Endothelial cell (in vitro differentiated cells): ENCODE data around the gene DGCR2. TPM values are rescaled to one million over a fixed set of nuclear protein-coding genes. Genes with fewer than 3 reads are reported as not detected.
A peak's percentile ranks its signal among the peaks of the same experiment; 100 is the strongest.

Experiments used
- DNase-seq: peaks from one replicate; pipeline ENCODE4 v3.0.0; 2021; ENCODE audit warnings: low spot score
- H3K27ac Mint-ChIP-seq: one replicate; pipeline ENCODE4 v1.8.0; 2021; ENCODE audit warnings: mixed read lengths, inconsistent platforms; ENCODE audit not compliant: unreplicated experiment
- H3K27me3 Mint-ChIP-seq: one replicate; pipeline ENCODE4 v1.8.0; 2021; ENCODE audit warnings: mild to moderate bottlenecking, moderate library complexity, mixed read lengths, inconsistent platforms; ENCODE audit not compliant: unreplicated experiment
- H3K36me3 Mint-ChIP-seq: one replicate; pipeline ENCODE4 v1.8.0; 2021; ENCODE audit warnings: mild to moderate bottlenecking, low read depth, mixed read lengths, inconsistent platforms; ENCODE audit not compliant: unreplicated experiment
- H3K4me1 Mint-ChIP-seq: one replicate; pipeline ENCODE4 v1.8.0; 2021; ENCODE audit warnings: mild to moderate bottlenecking, mixed read lengths, inconsistent platforms; ENCODE audit not compliant: unreplicated experiment
- H3K4me3 Mint-ChIP-seq: one replicate; pipeline ENCODE4 v1.8.0; 2021; ENCODE audit warnings: mild to moderate bottlenecking, mixed read lengths, inconsistent platforms; ENCODE audit not compliant: unreplicated experiment
- H3K9me3 Mint-ChIP-seq: one replicate; pipeline ENCODE4 v1.8.0; 2021; ENCODE audit warnings: mixed read lengths, inconsistent platforms; ENCODE audit not compliant: unreplicated experiment
- total RNA-seq: library from RNA; stranded (reverse); fragmentation: NEBNext Ultra II Directional; extraction: Animal tissue kit (Norgen Biotek cat#: 25700); gene quantifications from one replicate; pipeline ENCODE4 v1.2.1, GENCODE V29; 2021; ENCODE audit not compliant: unreplicated experiment
- TF ChIP-seq, protein P1 (sequence below): fragments of 200-600 bp; sonication (generic); IDR thresholded peaks from one replicate; pipeline ENCODE4 v1.5.0; 2021; ENCODE audit warnings: antibody characterized with exemption; ENCODE audit not compliant: unreplicated experiment

DGCR2 gene
- total RNA-seq, 1 donor from 2014 or later: 46.7 TPM

- no peak for DNase-seq
- Mint-ChIP-seq H3K36me3 (peaks cover 19% of the 10 kb centered on the region), H3K27me3 (peaks cover 13% of the 10 kb centered on the region), H3K9me3 (no peaks in the 10 kb centered on the region), H3K4me1 (no peaks in the 10 kb centered on the region), H3K27ac (no peak overlapping the region), H3K4me3 (no peak overlapping the region)
- TF ChIP-seq, protein P1, sequence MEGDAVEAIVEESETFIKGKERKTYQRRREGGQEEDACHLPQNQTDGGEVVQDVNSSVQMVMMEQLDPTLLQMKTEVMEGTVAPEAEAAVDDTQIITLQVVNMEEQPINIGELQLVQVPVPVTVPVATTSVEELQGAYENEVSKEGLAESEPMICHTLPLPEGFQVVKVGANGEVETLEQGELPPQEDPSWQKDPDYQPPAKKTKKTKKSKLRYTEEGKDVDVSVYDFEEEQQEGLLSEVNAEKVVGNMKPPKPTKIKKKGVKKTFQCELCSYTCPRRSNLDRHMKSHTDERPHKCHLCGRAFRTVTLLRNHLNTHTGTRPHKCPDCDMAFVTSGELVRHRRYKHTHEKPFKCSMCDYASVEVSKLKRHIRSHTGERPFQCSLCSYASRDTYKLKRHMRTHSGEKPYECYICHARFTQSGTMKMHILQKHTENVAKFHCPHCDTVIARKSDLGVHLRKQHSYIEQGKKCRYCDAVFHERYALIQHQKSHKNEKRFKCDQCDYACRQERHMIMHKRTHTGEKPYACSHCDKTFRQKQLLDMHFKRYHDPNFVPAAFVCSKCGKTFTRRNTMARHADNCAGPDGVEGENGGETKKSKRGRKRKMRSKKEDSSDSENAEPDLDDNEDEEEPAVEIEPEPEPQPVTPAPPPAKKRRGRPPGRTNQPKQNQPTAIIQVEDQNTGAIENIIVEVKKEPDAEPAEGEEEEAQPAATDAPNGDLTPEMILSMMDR: no peak
Measured at GRCh38 chr22:19038164-19038546, 84.1 kb downstream of the DGCR2 start.

DNA sequence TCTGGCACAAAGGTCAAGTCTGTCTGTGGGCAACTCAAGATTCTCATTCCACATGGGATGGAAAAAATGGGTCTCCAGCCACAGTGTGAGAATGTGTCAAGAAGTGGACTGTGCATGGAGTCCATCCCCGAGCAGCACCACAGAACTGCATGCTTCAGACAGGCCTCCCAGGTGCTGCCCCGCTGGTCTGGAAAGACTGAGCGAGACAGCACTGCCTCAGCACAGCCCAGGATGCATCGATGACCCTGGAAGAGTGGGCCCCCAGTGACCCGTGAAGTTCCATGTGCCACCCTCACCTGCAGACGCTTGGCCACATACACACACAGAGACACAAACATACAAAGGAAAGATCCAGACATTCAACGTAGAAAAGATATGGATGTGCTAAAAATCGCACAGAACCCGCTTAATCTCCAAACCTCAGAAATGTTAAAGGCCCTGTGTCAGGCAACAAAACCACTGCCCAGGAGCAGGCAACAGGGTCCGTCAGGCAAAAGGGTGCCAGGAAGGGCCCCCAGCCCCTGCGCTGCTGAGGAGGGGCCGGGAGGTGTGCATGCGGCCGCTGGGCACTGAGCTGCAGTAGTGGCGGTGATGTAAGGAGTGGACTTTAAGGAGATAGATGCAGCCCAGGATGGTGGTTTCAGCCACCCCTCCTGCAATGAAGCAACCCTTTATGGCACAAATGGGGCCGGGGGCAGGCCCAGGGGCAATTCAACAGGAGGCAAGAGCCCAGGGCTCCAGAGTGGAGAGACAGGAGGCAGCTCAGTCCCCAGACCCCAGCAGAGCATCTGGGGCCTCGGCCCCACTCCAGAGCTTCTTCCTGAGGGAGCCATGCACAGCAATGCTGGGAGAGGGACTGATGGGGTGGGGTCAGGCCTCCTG is 84.7 kb downstream of the DGCR2 start:
- peaks cover 19% of the 10 kb centered on the region for H3K36me3 Mint-ChIP-seq
- H3K4me3 Mint-ChIP-seq: no peak overlapping the region
- H3K27ac Mint-ChIP-seq: no peak overlapping the region
- no peaks in the 10 kb centered on the region for H3K4me1 Mint-ChIP-seq
- H3K27me3 Mint-ChIP-seq: peaks cover 14% of the 10 kb centered on the region
- TF ChIP-seq, protein P1: no peak
- DNase-seq: no peak
- H3K9me3 Mint-ChIP-seq: no peaks in the 10 kb centered on the region

DNA sequence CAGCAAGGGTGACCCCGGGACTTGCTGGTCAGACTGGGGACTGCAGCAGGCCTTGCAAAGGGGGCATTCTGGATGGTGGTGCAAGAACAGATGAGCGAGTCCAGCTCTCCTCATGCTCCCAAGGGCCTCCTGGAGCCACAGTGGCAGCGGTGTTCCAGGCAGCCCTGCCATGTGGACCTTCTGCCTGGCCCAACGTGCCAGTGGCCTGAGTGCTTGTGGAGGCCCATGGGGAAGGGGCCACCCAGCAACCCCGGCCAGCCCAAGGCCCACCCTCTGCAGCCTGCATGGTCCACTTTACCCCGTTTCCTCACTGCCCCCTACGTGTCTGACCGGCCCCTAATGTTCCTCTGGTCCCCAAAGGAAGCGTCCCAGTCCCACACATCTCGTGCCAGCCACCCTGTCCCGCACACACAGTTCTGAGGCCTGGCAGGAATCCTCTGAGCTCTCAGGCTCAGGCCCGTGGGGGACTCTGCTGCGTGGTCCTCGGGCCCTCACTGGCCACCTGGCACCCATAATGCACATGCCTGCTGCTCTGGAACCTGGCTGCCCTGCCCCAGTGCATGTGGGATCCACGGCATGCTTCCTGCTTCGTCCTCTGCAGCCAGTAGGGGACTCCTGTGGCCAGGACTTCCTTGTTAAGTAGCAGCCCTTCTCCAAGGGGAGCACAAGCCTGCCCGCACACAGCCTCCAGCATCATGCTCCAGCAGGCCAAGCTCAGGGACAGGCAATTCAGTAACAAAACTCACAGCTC is 85.5 kb downstream of the DGCR2 start:
- H3K9me3 Mint-ChIP-seq: no peaks in the 10 kb centered on the region
- no peaks in the 10 kb centered on the region for H3K4me1 Mint-ChIP-seq
- peak overlapping the region; percentile 1 for H3K4me3 Mint-ChIP-seq
- TF ChIP-seq, protein P1: no peak
- no peak for DNase-seq
- H3K27ac Mint-ChIP-seq: no peak overlapping the region
- H3K27me3 Mint-ChIP-seq: peaks cover 11% of the 10 kb centered on the region
- peaks cover 15% of the 10 kb centered on the region for H3K36me3 Mint-ChIP-seq

DNA sequence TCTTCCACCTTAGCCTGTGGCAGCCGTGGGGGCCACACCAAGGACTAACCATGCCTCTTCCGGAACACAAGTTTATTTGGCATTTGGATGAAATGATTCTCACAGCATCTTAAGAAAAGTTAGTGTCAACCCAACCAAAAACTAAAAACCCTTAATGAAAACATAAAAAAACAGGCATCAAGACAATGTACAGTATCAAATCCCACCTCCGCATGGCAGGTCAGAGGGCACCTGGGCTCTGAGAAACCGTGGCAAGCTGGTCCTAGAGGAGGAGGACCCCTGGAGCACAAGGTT is 86.0 kb downstream of the DGCR2 start:
- Mint-ChIP-seq H3K27ac (peak overlapping the region; percentile 64), H3K9me3 (no peaks in the 10 kb centered on the region), H3K4me1 (no peaks in the 10 kb centered on the region), H3K27me3 (peaks cover 14% of the 10 kb centered on the region), H3K36me3 (peaks cover 12% of the 10 kb centered on the region), H3K4me3 (peak overlapping the region; percentile 1)
- TF ChIP-seq, protein P1: no peak
- DNase-seq: no peak
